GM23338 (cell line): ENCODE results near the gene STAM2.

Experiments used
- CREB1 ChIP-seq: fragments of 250-450 bp; sonication (Bioruptor Pico); IDR thresholded peaks from 2 replicates; pipeline ENCODE4 v1.5.0; 2020; ENCODE audit warnings: low read depth, mild to moderate bottlenecking, moderate library complexity
- EZH2 ChIP-seq: fragments of 200-600 bp; sonication (generic); IDR thresholded peaks from one replicate; pipeline ENCODE4 v1.8.0; 2017; ENCODE audit warnings: antibody characterized with exemption, mild to moderate bottlenecking, low read depth; ENCODE audit not compliant: unreplicated experiment
- EZH2phosphoT487 ChIP-seq: fragments of 200-600 bp; sonication (generic); IDR thresholded peaks from one replicate; pipeline ENCODE4 v1.8.1; 2018; ENCODE audit warnings: antibody characterized with exemption; ENCODE audit not compliant: unreplicated experiment
- JUNB ChIP-seq: IDR thresholded peaks from one replicate; pipeline ENCODE4 v1.6.1; 2016; ENCODE audit warnings: antibody characterized with exemption; ENCODE audit not compliant: unreplicated experiment
- NANOG ChIP-seq: IDR thresholded peaks from 2 replicates; pipeline ENCODE4 v1.6.1; 2016; ENCODE audit warnings: antibody characterized with exemption, borderline replicate concordance
- POLR2AphosphoS5 ChIP-seq: IDR thresholded peaks from 2 replicates; pipeline ENCODE4 v1.6.1; 2016; ENCODE audit warnings: antibody characterized with exemption, low read depth
- STAT1 ChIP-seq: IDR thresholded peaks from one replicate; pipeline ENCODE4 v1.6.1; 2016; ENCODE audit warnings: antibody characterized with exemption; ENCODE audit not compliant: unreplicated experiment
- ZNF114 ChIP-seq: fragments of 250-450 bp; sonication (Bioruptor Pico); IDR thresholded peaks from 2 replicates; pipeline ENCODE4 v1.5.0; 2020; ENCODE audit warnings: mild to moderate bottlenecking, moderate library complexity
- ZNF331 ChIP-seq: fragments of 250-450 bp; sonication (Bioruptor Pico); IDR thresholded peaks from 2 replicates; pipeline ENCODE4 v1.5.0; 2020; ENCODE audit warnings: low read depth, mild to moderate bottlenecking, moderate library complexity
- TF ChIP-seq, protein P1 (sequence below), 2 experiments: fragments of 200-600 bp in 1 of 2; sonication (generic) in 1 of 2; conservative IDR thresholded peaks; 2 replicates each; pipeline versions ENCODE4 v1.5.1 to v1.6.1; 2016 to 2017; ENCODE audit warnings: antibody characterized with exemption in 2 of 2, low read depth in 2 of 2, mild to moderate bottlenecking in 2 of 2, moderate library complexity in 1 of 2
- TF ChIP-seq, protein P2 (sequence below): IDR thresholded peaks from 2 replicates; pipeline ENCODE4 v1.6.1; 2016; ENCODE audit warnings: antibody characterized with exemption
- TF ChIP-seq, protein P3 (sequence below): IDR thresholded peaks from one replicate; pipeline ENCODE4 v1.6.1; 2018; ENCODE audit warnings: antibody characterized with exemption; ENCODE audit not compliant: unreplicated experiment

- TF ChIP-seq, protein P1, sequence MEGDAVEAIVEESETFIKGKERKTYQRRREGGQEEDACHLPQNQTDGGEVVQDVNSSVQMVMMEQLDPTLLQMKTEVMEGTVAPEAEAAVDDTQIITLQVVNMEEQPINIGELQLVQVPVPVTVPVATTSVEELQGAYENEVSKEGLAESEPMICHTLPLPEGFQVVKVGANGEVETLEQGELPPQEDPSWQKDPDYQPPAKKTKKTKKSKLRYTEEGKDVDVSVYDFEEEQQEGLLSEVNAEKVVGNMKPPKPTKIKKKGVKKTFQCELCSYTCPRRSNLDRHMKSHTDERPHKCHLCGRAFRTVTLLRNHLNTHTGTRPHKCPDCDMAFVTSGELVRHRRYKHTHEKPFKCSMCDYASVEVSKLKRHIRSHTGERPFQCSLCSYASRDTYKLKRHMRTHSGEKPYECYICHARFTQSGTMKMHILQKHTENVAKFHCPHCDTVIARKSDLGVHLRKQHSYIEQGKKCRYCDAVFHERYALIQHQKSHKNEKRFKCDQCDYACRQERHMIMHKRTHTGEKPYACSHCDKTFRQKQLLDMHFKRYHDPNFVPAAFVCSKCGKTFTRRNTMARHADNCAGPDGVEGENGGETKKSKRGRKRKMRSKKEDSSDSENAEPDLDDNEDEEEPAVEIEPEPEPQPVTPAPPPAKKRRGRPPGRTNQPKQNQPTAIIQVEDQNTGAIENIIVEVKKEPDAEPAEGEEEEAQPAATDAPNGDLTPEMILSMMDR (conservative IDR thresholded peaks at IDR 0.05; ENCODE audit: low read depth in 2 of 2) = no peak
- TF ChIP-seq POLR2AphosphoS5 = no peak
- no peak for TF ChIP-seq EZH2phosphoT487
- no peak for TF ChIP-seq CREB1 (CRISPR knock-in tag)
- TF ChIP-seq STAT1 = no peak
- TF ChIP-seq EZH2 = no peak
- no peak for TF ChIP-seq ZNF331 (CRISPR knock-in tag)
- TF ChIP-seq NANOG = no peak
- TF ChIP-seq, protein P2, sequence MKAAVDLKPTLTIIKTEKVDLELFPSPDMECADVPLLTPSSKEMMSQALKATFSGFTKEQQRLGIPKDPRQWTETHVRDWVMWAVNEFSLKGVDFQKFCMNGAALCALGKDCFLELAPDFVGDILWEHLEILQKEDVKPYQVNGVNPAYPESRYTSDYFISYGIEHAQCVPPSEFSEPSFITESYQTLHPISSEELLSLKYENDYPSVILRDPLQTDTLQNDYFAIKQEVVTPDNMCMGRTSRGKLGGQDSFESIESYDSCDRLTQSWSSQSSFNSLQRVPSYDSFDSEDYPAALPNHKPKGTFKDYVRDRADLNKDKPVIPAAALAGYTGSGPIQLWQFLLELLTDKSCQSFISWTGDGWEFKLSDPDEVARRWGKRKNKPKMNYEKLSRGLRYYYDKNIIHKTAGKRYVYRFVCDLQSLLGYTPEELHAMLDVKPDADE = no peak
- TF ChIP-seq JUNB = no peak
- TF ChIP-seq, protein P3, sequence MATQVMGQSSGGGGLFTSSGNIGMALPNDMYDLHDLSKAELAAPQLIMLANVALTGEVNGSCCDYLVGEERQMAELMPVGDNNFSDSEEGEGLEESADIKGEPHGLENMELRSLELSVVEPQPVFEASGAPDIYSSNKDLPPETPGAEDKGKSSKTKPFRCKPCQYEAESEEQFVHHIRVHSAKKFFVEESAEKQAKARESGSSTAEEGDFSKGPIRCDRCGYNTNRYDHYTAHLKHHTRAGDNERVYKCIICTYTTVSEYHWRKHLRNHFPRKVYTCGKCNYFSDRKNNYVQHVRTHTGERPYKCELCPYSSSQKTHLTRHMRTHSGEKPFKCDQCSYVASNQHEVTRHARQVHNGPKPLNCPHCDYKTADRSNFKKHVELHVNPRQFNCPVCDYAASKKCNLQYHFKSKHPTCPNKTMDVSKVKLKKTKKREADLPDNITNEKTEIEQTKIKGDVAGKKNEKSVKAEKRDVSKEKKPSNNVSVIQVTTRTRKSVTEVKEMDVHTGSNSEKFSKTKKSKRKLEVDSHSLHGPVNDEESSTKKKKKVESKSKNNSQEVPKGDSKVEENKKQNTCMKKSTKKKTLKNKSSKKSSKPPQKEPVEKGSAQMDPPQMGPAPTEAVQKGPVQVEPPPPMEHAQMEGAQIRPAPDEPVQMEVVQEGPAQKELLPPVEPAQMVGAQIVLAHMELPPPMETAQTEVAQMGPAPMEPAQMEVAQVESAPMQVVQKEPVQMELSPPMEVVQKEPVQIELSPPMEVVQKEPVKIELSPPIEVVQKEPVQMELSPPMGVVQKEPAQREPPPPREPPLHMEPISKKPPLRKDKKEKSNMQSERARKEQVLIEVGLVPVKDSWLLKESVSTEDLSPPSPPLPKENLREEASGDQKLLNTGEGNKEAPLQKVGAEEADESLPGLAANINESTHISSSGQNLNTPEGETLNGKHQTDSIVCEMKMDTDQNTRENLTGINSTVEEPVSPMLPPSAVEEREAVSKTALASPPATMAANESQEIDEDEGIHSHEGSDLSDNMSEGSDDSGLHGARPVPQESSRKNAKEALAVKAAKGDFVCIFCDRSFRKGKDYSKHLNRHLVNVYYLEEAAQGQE = no peak
- TF ChIP-seq ZNF114 (CRISPR knock-in tag) = no peak
Observed at GRCh38 chr2:152126664-152127063, 48.9 kb downstream of the STAM2 start.
